Adrenal gland (tissue), 12 donors: ENCODE results near the gene EHMT2. TPM values are rescaled to one million over a fixed set of nuclear protein-coding genes. Genes with fewer than 3 reads are reported as not detected.

Experiments used
- DNase-seq, 7 donors: peaks; one replicate each; pipeline ENCODE4 v3.0.0-alpha.2; 2019 to 2020
- H3K27ac ChIP-seq, 5 donors: fragments of 200-600 bp; sonication (generic) in 4 of 5; 1 replicate in 3 of 5; 2 replicates in 2 of 5; pipeline versions ENCODE4 v1.5.1 to v1.8.0; 2016 to 2020; ENCODE audit warnings: mild to moderate bottlenecking in 1 of 5
- H3K27me3 ChIP-seq: fragments of 200-600 bp; 2 replicates; pipeline ENCODE4 v1.8.0; 2021
- H3K36me3 ChIP-seq, 2 donors: fragments of 200-600 bp; replicated peaks in 1 of 2; 1 replicate in 1 of 2; 2 replicates in 1 of 2; pipeline versions ENCODE4 v1.5.1 to v1.8.0; 2018 to 2022
- H3K4me1 ChIP-seq, 2 donors: fragments of 200-600 bp; replicated peaks in 1 of 2; 1 replicate in 1 of 2; 2 replicates in 1 of 2; pipeline versions ENCODE4 v1.5.1 to v1.8.0; 2018 to 2021
- H3K4me3 ChIP-seq, 4 donors: fragments of 200-600 bp; sonication (generic) in 3 of 4; one replicate each; pipeline ENCODE4 v1.5.1; 2016 to 2018
- H3K9me3 ChIP-seq, 3 donors: fragments of 200-600 bp; sonication (generic) in 1 of 3; replicated peaks in 1 of 3; 1 replicate in 2 of 3; 2 replicates in 1 of 3; pipeline versions ENCODE4 v1.5.1 to v1.8.0; 2016 to 2021
- CTCF ChIP-seq, 6 experiments: fragments of 450-650 bp in 4 of 6; fragments of 200-600 bp in 2 of 6; sonication (generic) in 1 of 6; IDR thresholded peaks; 1 replicate in 5 of 6; 2 replicates in 1 of 6; pipeline versions ENCODE4 v1.5.1 to v1.8.0; 2016 to 2021; ENCODE audit warnings: antibody characterized with exemption in 6 of 6, mild to moderate bottlenecking in 2 of 6, moderate library complexity in 1 of 6
- POLR2A ChIP-seq, 2 donors: fragments of 450-650 bp; IDR thresholded peaks; one replicate each; pipeline ENCODE4 v1.6.1; 2017; ENCODE audit warnings: antibody characterized with exemption in 2 of 2, mild to moderate bottlenecking in 2 of 2, moderate library complexity in 1 of 2
- WGBS, 4 donors: extraction: QIAGEN DNeasy Blood & Tissue Kit in 2 of 4; methylation state at CpG; one replicate each; pipeline versions ENCODE4 v1.1.5 to v1.1.7; 2013 to 2017; 5-methylcytosine and 5-hydroxymethylcytosine counted together
- intact Hi-C, 2 donors: fragments of 100-400 bp; cut with DNase I; formaldehyde crosslinking; loops; one replicate each; pipeline versions ENCODE4 v1.14.1 to v1.15.0; 2022 to 2023
- polyA plus RNA-seq, 3 donors: library from polyadenylated mRNA; stranded (reverse); fragments of 200-250 nt in 2 of 3; fragments of 350-450 nt in 1 of 3; fragmentation: Illumina TruSeq in 1 of 3; extraction: RNeasy Lipid Tissue Mini Kit (QIAGEN cat#74804) in 1 of 3; gene quantifications; one replicate each; pipeline ENCODE4 v1.2.3, GENCODE V29; 2013 to 2014
- total RNA-seq, 9 donors: library from RNA; depleted of rRNA in 4 of 9; stranded (reverse); fragments of >200 nt in 4 of 9; fragments of 120-200 nt in 1 of 9; fragmentation: NEBNext Ultra II Directional in 1 of 9; extraction: Animal tissue kit (Norgen Biotek cat#: 25700) in 1 of 9; gene quantifications; one replicate each; pipeline versions ENCODE4 v1.1.0 to v1.2.4, GENCODE V29; 2013 to 2023
- donor health status: healthy with polysubstance abuse.
- donor health status: Bipolar disorder and iron deficiency.
- donor health status: DM: yes; HTN: yes; CAD: no.
- donor health status: DM: no; HTN: no; CAD: no.
- donor health status: DM: no; HTN: no; CAD: no.
- donor health status: DM: yes; HTN: yes; CAD: no.

EHMT2 gene
- total and polyA plus RNA-seq, 12 donors: 16.8 to 107 (median 49.9) TPM

GRCh38 chr6:31861919-31862343, 35.6 kb downstream of the EHMT2 start:
- no peaks in the 10 kb centered on the region for H3K27me3 ChIP-seq
- TF ChIP-seq CTCF (IDR thresholded peaks at IDR 0.05) (no peak), POLR2A (IDR thresholded peaks at IDR 0.05) (no peak)
- WGBS, 4 donors: 41 to 49% (median 46%) methylated on average over 16 to 17 of the region's 17 CpGs
- peaks cover 3 to 21% of the 10 kb centered on the region in 2 donors for H3K4me1 ChIP-seq
- DNase-seq: no peak
- peak overlapping the region in 2 of 5 donors; percentile 71 to 96 for H3K27ac ChIP-seq
- peaks cover 0 to 39% of the 10 kb centered on the region in 2 donors for H3K36me3 ChIP-seq
- peak overlapping the region; percentile 64 to 81 (median 74) for H3K4me3 ChIP-seq
- H3K9me3 ChIP-seq: no peaks in the 10 kb centered on the region
- intact Hi-C loops: no loop called here

- no peaks in the 10 kb centered on the region for H3K27me3 ChIP-seq
- peaks cover 0 to 43% of the 10 kb centered on the region in 2 donors for H3K36me3 ChIP-seq
- no peaks in the 10 kb centered on the region for H3K9me3 ChIP-seq
- WGBS, 4 donors: 88 to 96% (median 94%) methylated on average over 7 of the region's 7 CpGs
- DNase-seq: no peak
- H3K4me3 ChIP-seq: no peak overlapping the region
- H3K4me1 ChIP-seq: peaks cover 3 to 21% of the 10 kb centered on the region in 2 donors
- no peak overlapping the region for H3K27ac ChIP-seq
- no peak for TF ChIP-seq POLR2A (IDR thresholded peaks at IDR 0.05)
- TF ChIP-seq CTCF (IDR thresholded peaks at IDR 0.05): no peak
- intact Hi-C loops: no loop called here
Measured at GRCh38 chr6:31861150-31861549, 36.3 kb downstream of the EHMT2 start.

- DNase-seq: no peak
- Histone ChIP-seq H3K36me3 (peaks cover 0 to 43% of the 10 kb centered on the region in 2 donors), H3K4me1 (peaks cover 3 to 21% of the 10 kb centered on the region in 2 donors), H3K27ac (no peak overlapping the region), H3K27me3 (no peaks in the 10 kb centered on the region), H3K9me3 (no peaks in the 10 kb centered on the region), H3K4me3 (no peak overlapping the region)
- 85 to 100% (median 96%) methylated on average over 1 to 13 of the region's 13 CpGs for WGBS, 4 donors
- intact Hi-C loops: no loop called here
- TF ChIP-seq POLR2A (IDR thresholded peaks at IDR 0.05): no peak
- TF ChIP-seq CTCF (IDR thresholded peaks at IDR 0.05): no peak
Measured at GRCh38 chr6:31860349-31860748, 37.1 kb downstream of the EHMT2 start.

GRCh38 chr6:31859923-31860322, 37.6 kb downstream of the EHMT2 start:
- DNase-seq: no peak
- Histone ChIP-seq H3K27me3 (no peaks in the 10 kb centered on the region), H3K4me3 (no peak overlapping the region), H3K4me1 (peaks cover 3 to 21% of the 10 kb centered on the region in 2 donors), H3K27ac (no peak overlapping the region), H3K9me3 (no peaks in the 10 kb centered on the region), H3K36me3 (peaks cover 0 to 43% of the 10 kb centered on the region in 2 donors)
- TF ChIP-seq POLR2A (IDR thresholded peaks at IDR 0.05) (no peak), CTCF (IDR thresholded peaks at IDR 0.05) (no peak)
- intact Hi-C loops: no loop called here
- WGBS, 4 donors: 87 to 92% (median 90%) methylated on average over 10 to 11 of the region's 11 CpGs
